H1 (cell line): Measurements from ENCODE around the gene APOC3. TPM values are rescaled to one million over a fixed set of nuclear protein-coding genes. Genes with fewer than 3 reads are reported as not detected.

ENCODE experiments used
- CTCF ChIA-PET: fragments of 300-600 bp; sonication (Branson Sonifier 250); formaldehyde crosslinking; loops from one replicate; lab custom pipeline; 2021; ENCODE audit not compliant: partially characterized antibody; lab: Charles Lee
- POLR2A ChIA-PET: fragments of 300-600 bp; sonication (Branson Sonifier 250); formaldehyde crosslinking; loops from one replicate; lab custom pipeline; 2021; ENCODE audit warnings: inconsistent platforms; ENCODE audit not compliant: partially characterized antibody; lab: Charles Lee
- DNase-seq, 2 experiments: peaks; one replicate each; pipeline versions ENCODE4 v3.0.0 to v3.0.0-alpha.2; 2010 to 2022; ENCODE audit warnings: low spot score in 2 of 2, low read depth in 1 of 2, mixed read lengths in 1 of 2
- FAIRE-seq: peaks from 2 replicates; lab custom pipeline; 2011; peaks lifted over from hg19 to GRCh38; lab: Jason Lieb, UNC
- H2AFZ ChIP-seq: 2 replicates; pipeline ENCODE4 v1.8.1; 2012; ENCODE audit warnings: low read length, inconsistent platforms
- H2AK5ac ChIP-seq: 2 replicates; pipeline ENCODE4 v1.6.1; 2013; ENCODE audit warnings: low read depth, low read length
- H2BK120ac ChIP-seq: replicated peaks from 2 replicates; pipeline ENCODE3; 2013; ENCODE audit warnings: low read depth, low read length, inconsistent platforms
- H2BK12ac ChIP-seq: 2 replicates; pipeline ENCODE4 v1.6.1; 2013; ENCODE audit warnings: low read depth, low read length
- H2BK15ac ChIP-seq: 2 replicates; pipeline ENCODE4 v1.6.1; 2013; ENCODE audit warnings: low read length
- H2BK20ac ChIP-seq: 2 replicates; pipeline ENCODE4 v1.6.1; 2013; ENCODE audit warnings: low read length
- H2BK5ac ChIP-seq: 2 replicates; pipeline ENCODE4 v1.6.1; 2013; ENCODE audit warnings: low read depth, low read length
- H3K14ac ChIP-seq: 2 replicates; pipeline ENCODE4 v1.6.1; 2013; ENCODE audit warnings: inconsistent platforms; ENCODE audit not compliant: insufficient read length
- H3K18ac ChIP-seq: 2 replicates; pipeline ENCODE4 v1.6.1; 2013; ENCODE audit warnings: low read length; ENCODE audit errors: extremely low read depth
- H3K23ac ChIP-seq: 2 replicates; pipeline ENCODE4 v1.6.1; 2013; ENCODE audit warnings: inconsistent platforms; ENCODE audit not compliant: insufficient read length
- H3K23me2 ChIP-seq: 2 replicates; pipeline ENCODE4 v1.6.1; 2013; ENCODE audit warnings: low read depth, low read length
- H3K27ac ChIP-seq: 2 replicates; pipeline ENCODE4 v1.6.1; 2011; ENCODE audit warnings: low read depth, low read length, inconsistent platforms
- H3K27me3 ChIP-seq, 4 experiments: replicated peaks in 1 of 4; 1 replicate in 1 of 4; 2 replicates in 3 of 4; pipeline versions ENCODE4 v1.6.1 to v1.8.1; 2011 to 2013; ENCODE audit warnings: low read length in 3 of 4, mild to moderate bottlenecking in 3 of 4, inconsistent platforms in 2 of 4, mixed read lengths in 2 of 4, moderate library complexity in 1 of 4; ENCODE audit not compliant: control insufficient read depth in 3 of 4, insufficient read depth in 3 of 4; ENCODE audit errors: extremely low read depth in 1 of 4
- H3K36me3 ChIP-seq, 4 experiments: 2 replicates each; pipeline versions ENCODE4 v1.6.1 to v1.8.1; 2011 to 2013; ENCODE audit warnings: mild to moderate bottlenecking in 4 of 4, low read length in 3 of 4, moderate library complexity in 2 of 4, control low read depth in 1 of 4, inconsistent platforms in 1 of 4; ENCODE audit not compliant: insufficient read depth in 4 of 4, control insufficient read depth in 2 of 4
- H3K4ac ChIP-seq: replicated peaks from 2 replicates; pipeline ENCODE3; 2013; ENCODE audit warnings: low read length, low read depth, mixed read lengths, inconsistent platforms; ENCODE audit not compliant: insufficient read length
- H3K4me1 ChIP-seq, 4 experiments: replicated peaks in 1 of 4; 1 replicate in 1 of 4; 2 replicates in 3 of 4; pipeline versions ENCODE4 v1.6.1 to v1.8.1; 2011 to 2013; ENCODE audit warnings: low read length in 3 of 4, inconsistent platforms in 2 of 4, mixed read lengths in 1 of 4; ENCODE audit not compliant: insufficient read depth in 4 of 4, control insufficient read depth in 3 of 4
- H3K4me2 ChIP-seq, 2 experiments: 2 replicates each; pipeline versions ENCODE4 v1.6.1 to v1.8.1; 2011 to 2013; ENCODE audit warnings: low read depth in 2 of 2, low read length in 2 of 2, control low read depth in 1 of 2, inconsistent platforms in 1 of 2, mild to moderate bottlenecking in 1 of 2; ENCODE audit not compliant: insufficient read depth in 1 of 2
- H3K4me3 ChIP-seq, 4 experiments: fragments of 200-600, 300-600 bp in 1 of 4; sonication (generic), shearing (Covaris generic), sonication (Bioruptor Twin) in 1 of 4; 2 replicates each; pipeline versions ENCODE4 v1.5.1 to v1.8.1; 2011 to 2016; ENCODE audit warnings: low read length in 4 of 4, low read depth in 3 of 4, control low read depth in 2 of 4, inconsistent platforms in 2 of 4, mild to moderate bottlenecking in 2 of 4, mixed read lengths in 1 of 4, moderate library complexity in 1 of 4; ENCODE audit not compliant: insufficient read depth in 2 of 4; ENCODE audit errors: extremely low read depth in 1 of 4
- H3K56ac ChIP-seq: replicated peaks from 2 replicates; pipeline ENCODE3; 2013; ENCODE audit warnings: low read depth, mild to moderate bottlenecking, mixed read lengths, low read length, inconsistent platforms; ENCODE audit not compliant: insufficient read length
- H3K79me1 ChIP-seq: 2 replicates; pipeline ENCODE4 v1.6.1; 2013; ENCODE audit warnings: low read depth, low read length, control low read depth
- H3K79me2 ChIP-seq, 2 experiments: 2 replicates each; pipeline versions ENCODE4 v1.6.1 to v1.8.1; 2012 to 2013; ENCODE audit warnings: low read length in 2 of 2, mild to moderate bottlenecking in 2 of 2, inconsistent platforms in 1 of 2; ENCODE audit not compliant: insufficient read depth in 2 of 2, control insufficient read depth in 1 of 2
- H3K9ac ChIP-seq, 4 experiments: replicated peaks in 1 of 4; 1 replicate in 1 of 4; 2 replicates in 3 of 4; pipeline versions ENCODE4 v1.6.1 to v1.8.1; 2011 to 2013; ENCODE audit warnings: low read depth in 3 of 4, low read length in 3 of 4, control low read depth in 2 of 4, mild to moderate bottlenecking in 2 of 4, moderate library complexity in 2 of 4, inconsistent platforms in 1 of 4; ENCODE audit errors: extremely low read depth in 1 of 4
- H3K9me3 ChIP-seq, 2 experiments: 2 replicates each; pipeline versions ENCODE4 v1.6.1 to v1.8.1; 2012 to 2013; ENCODE audit warnings: mild to moderate bottlenecking in 2 of 2, moderate library complexity in 2 of 2, control low read depth in 1 of 2, inconsistent platforms in 1 of 2, low read depth in 1 of 2, low read length in 1 of 2, mixed read lengths in 1 of 2; ENCODE audit not compliant: insufficient read depth in 2 of 2
- H4K20me1 ChIP-seq, 2 experiments: replicated peaks in 1 of 2; 2 replicates each; pipeline versions ENCODE3 to v1.8.1; 2011 to 2013; ENCODE audit warnings: inconsistent platforms in 2 of 2, low read length in 2 of 2, mild to moderate bottlenecking in 1 of 2; ENCODE audit not compliant: insufficient read depth in 2 of 2, control insufficient read depth in 1 of 2
- H4K5ac ChIP-seq: 2 replicates; pipeline ENCODE4 v1.6.1; 2013; ENCODE audit warnings: low read length, low read depth, mixed read lengths, inconsistent platforms; ENCODE audit not compliant: insufficient read length
- H4K8ac ChIP-seq: 2 replicates; pipeline ENCODE4 v1.8.0; 2013; ENCODE audit warnings: mild to moderate bottlenecking, moderate library complexity, low read length, inconsistent platforms; ENCODE audit not compliant: insufficient read depth; ENCODE audit errors: extremely low read depth
- H4K91ac ChIP-seq: replicated peaks from 2 replicates; pipeline ENCODE3; 2013; ENCODE audit warnings: low read length, mixed read lengths, inconsistent platforms; ENCODE audit not compliant: insufficient read length
- CTBP2 ChIP-seq: IDR thresholded peaks from 2 replicates; pipeline ENCODE4 v1.7.0; 2011; ENCODE audit warnings: borderline replicate concordance, mild to moderate bottlenecking, moderate library complexity, mixed read lengths, low read length; ENCODE audit not compliant: insufficient read depth, insufficient read length
- EGR1 ChIP-seq: IDR thresholded peaks from 2 replicates; pipeline ENCODE4 v1.6.1; 2011; ENCODE audit warnings: low read depth, low read length, borderline replicate concordance
- FOSL1 ChIP-seq: IDR thresholded peaks from 2 replicates; pipeline ENCODE4 v1.6.1; 2011; ENCODE audit warnings: mild to moderate bottlenecking, low read depth, low read length, moderate library complexity; ENCODE audit not compliant: insufficient read depth
- RFX5 ChIP-seq: IDR thresholded peaks from 2 replicates; pipeline ENCODE4 v1.6.1; 2011; ENCODE audit warnings: low read depth, low read length, improper control_type of control experiment, borderline replicate concordance
- RNF2 ChIP-seq: fragments of 200-900, 300-1000 bp; sonication (generic); IDR thresholded peaks from 2 replicates; pipeline ENCODE4 v1.7.1; 2016; ENCODE audit warnings: borderline replicate concordance, low read depth, mild to moderate bottlenecking, antibody characterized with exemption, low read length; ENCODE audit not compliant: poor library complexity, severe bottlenecking; ENCODE audit errors: missing control alignments
- WGBS, 2 experiments: shearing (Covaris generic) in 1 of 2; methylation state at CpG; one replicate each; pipeline versions ENCODE4 v1.1.6 to v1.1.7; 2013 to 2015; ENCODE audit warnings: low lambda C conversion rate in 2 of 2, mixed read lengths in 2 of 2, inconsistent platforms in 1 of 2, low coverage in 1 of 2, missing lambda C conversion rate in 1 of 2; ENCODE audit not compliant: insufficient replicate concordance in 2 of 2, insufficient coverage in 1 of 2, insufficient read length in 1 of 2; ENCODE audit errors: extremely low coverage in 1 of 2, missing lambda C conversion rate in 1 of 2; 5-methylcytosine and 5-hydroxymethylcytosine counted together
- polyA plus RNA-seq, 7 experiments: library from polyadenylated mRNA; depleted of rRNA in 3 of 7; stranded (reverse) in 5 of 7; unstranded in 2 of 7; fragments of >200 nt in 5 of 7; fragments of 200-250 nt in 2 of 7; gene quantifications; 1 replicate in 5 of 7; 2 replicates in 1 of 7; 4 replicates in 1 of 7; pipeline versions ENCODE4 v1.2.1 to v1.2.3, GENCODE V29; 2011 to 2013; ENCODE audit warnings: missing spikeins in 2 of 7, mixed read lengths in 2 of 7
- total RNA-seq: library from RNA; stranded (reverse); fragmentation: NEBNext Ultra II Directional; extraction: Animal tissue kit (Norgen Biotek cat#: 25700); gene quantifications from 2 replicates; pipeline ENCODE4 v1.2.1, GENCODE V29; 2021

Gene APOC3
- total and polyA plus RNA-seq, 2 of the 8 experiments (the other 6 are each of a cell fraction or from before 2014, with no cell fraction given), result not detected

GRCh38 chr11:116794851-116795250, 34.9 kb upstream of the APOC3 start:
- no peak overlapping the region for H4K91ac ChIP-seq
- H2BK5ac ChIP-seq, result no peak overlapping the region
- no peak overlapping the region for H3K9ac ChIP-seq
- H3K79me2 ChIP-seq, result no peaks in the 10 kb centered on the region
- H3K18ac ChIP-seq, result no peak overlapping the region
- H2BK12ac ChIP-seq, result no peak overlapping the region
- no peaks in the 10 kb centered on the region for H4K20me1 ChIP-seq
- TF ChIP-seq RNF2 (no peak), RFX5 (no peak), EGR1 (no peak), FOSL1 (no peak), CTBP2 (no peak)
- no peak overlapping the region for H2AK5ac ChIP-seq
- H3K23ac ChIP-seq, result no peak overlapping the region
- peaks cover 0 to 6% (median 3%) of the 10 kb centered on the region in 4 experiments; a peak in 4 of 7 replicates for H3K27me3 ChIP-seq
- no peak overlapping the region for H2BK20ac ChIP-seq
- no peak overlapping the region for H3K4me3 ChIP-seq
- no peak overlapping the region for H4K8ac ChIP-seq
- ChIA-PET CTCF (interaction anchor here (0.7 to 12.1 kb wide), 5 partner anchors 8 to 344 kb away, joined by 3 to 237 read pairs (median 3); partner anchors contain the start of genes APOA1 and APOC3), POLR2A (interaction anchor here (1.0 kb wide), 1 partner anchor 299 kb away, joined by 3 read pairs; no protein-coding TSS in a partner anchor)
- no peak for DNase-seq
- H3K4me2 ChIP-seq, result no peak overlapping the region
- no peak overlapping the region for H3K27ac ChIP-seq
- no peak overlapping the region for H2AFZ ChIP-seq
- 82% methylated on average over 2 of the region's 2 CpGs; no CpG with 5 or more reads in 1 of the 2 experiments for WGBS, 2 experiments
- no peaks in the 10 kb centered on the region for H3K36me3 ChIP-seq
- H4K5ac ChIP-seq, result no peak overlapping the region
- H3K9me3 ChIP-seq, result no peaks in the 10 kb centered on the region
- FAIRE-seq, result no peak
- H3K79me1 ChIP-seq, result no peaks in the 10 kb centered on the region
- no peak overlapping the region for H3K56ac ChIP-seq
- peaks cover 2 to 5% (median 4%) of the 10 kb centered on the region in 4 experiments; a peak in 5 of 7 replicates for H3K4me1 ChIP-seq
- no peak overlapping the region for H2BK120ac ChIP-seq
- H3K14ac ChIP-seq, result no peak overlapping the region
- H3K23me2 ChIP-seq, result no peaks in the 10 kb centered on the region
- H2BK15ac ChIP-seq, result no peak overlapping the region
- H3K4ac ChIP-seq, result no peak overlapping the region
